GM18519 (cell line): ENCODE data around the gene GPR12.

Experiments used
- ATAC-seq: cut with Tn5 transposase; IDR thresholded peaks from one replicate; pipeline ENCODE4 v1.9.1; 2021; ENCODE audit warnings: mild to moderate bottlenecking, moderate library complexity; ENCODE audit not compliant: unreplicated experiment, low FRiP score

GPR12 gene

GRCh38 chr13:26707122-26708006, 53.2 kb downstream of the GPR12 start:
- no peak for ATAC-seq

- no peak for ATAC-seq
Observed at GRCh38 chr13:26706381-26706780, 54.2 kb downstream of the GPR12 start.

GRCh38 chr13:26705536-26705935, 55.0 kb downstream of the GPR12 start:
- ATAC-seq, result no peak
